MG63 (cell line): ENCODE results near the gene GDPD4. TPM values are rescaled to one million over a fixed set of nuclear protein-coding genes. Genes with fewer than 3 reads are reported as not detected.

Experiments
- DNase-seq: peaks from one replicate; pipeline ENCODE4 v3.0.0-alpha.2; 2020
- H3K27me3 ChIP-seq: fragments of 250-450 bp; sonication (Bioruptor Pico); 2 replicates; pipeline ENCODE4 v1.5.1; 2020; ENCODE audit warnings: mild to moderate bottlenecking, moderate library complexity
- H3K36me3 ChIP-seq: fragments of 250-450 bp; sonication (Bioruptor Pico); 2 replicates; pipeline ENCODE4 v1.5.1; 2020; ENCODE audit warnings: mild to moderate bottlenecking, moderate library complexity
- H3K4me3 ChIP-seq: fragments of 250-450 bp; sonication (Bioruptor Pico); 2 replicates; pipeline ENCODE4 v1.5.1; 2020; ENCODE audit warnings: mild to moderate bottlenecking, moderate library complexity
- H3K9me3 ChIP-seq: fragments of 250-450 bp; sonication (Bioruptor Pico); 2 replicates; pipeline ENCODE4 v1.5.1; 2020; ENCODE audit warnings: mild to moderate bottlenecking, moderate library complexity
- total RNA-seq: library from RNA; depleted of rRNA; stranded (reverse); fragments of >200 nt; shearing (Covaris generic); gene quantifications from 2 replicates; pipeline ENCODE4 v1.2.3, GENCODE V29; 2014; ENCODE audit warnings: low replicate concordance

The GDPD4 gene
- total RNA-seq, 1 experiment from 2014 or later: not detected

DNA sequence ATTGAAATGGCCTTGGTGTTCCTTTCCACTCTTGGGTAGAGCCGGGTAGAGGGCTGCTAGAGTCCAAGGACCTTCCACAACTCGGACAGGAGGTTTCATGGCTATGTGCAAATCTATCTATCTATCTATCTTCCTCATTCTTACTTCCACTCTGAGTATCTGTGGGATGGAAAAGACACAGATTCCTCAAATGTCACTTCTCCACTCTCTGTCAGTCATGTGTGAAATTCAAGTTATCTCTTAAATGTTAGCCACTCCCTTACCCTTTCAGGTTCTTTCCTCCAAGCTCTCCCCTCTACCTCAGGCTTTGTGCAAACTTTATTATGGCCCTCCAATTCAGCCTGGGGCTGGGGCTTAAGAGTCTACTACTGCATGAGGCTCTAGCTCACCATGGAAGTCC, 84.3 kb downstream of the GDPD4 start:
- Histone ChIP-seq H3K9me3 (no peaks in the 10 kb centered on the region), H3K36me3 (no peaks in the 10 kb centered on the region), H3K27me3 (peaks cover 2% of the 10 kb centered on the region; the same call in 1 of the 2 replicates), H3K4me3 (no peak overlapping the region)
- no peak for DNase-seq

DNA sequence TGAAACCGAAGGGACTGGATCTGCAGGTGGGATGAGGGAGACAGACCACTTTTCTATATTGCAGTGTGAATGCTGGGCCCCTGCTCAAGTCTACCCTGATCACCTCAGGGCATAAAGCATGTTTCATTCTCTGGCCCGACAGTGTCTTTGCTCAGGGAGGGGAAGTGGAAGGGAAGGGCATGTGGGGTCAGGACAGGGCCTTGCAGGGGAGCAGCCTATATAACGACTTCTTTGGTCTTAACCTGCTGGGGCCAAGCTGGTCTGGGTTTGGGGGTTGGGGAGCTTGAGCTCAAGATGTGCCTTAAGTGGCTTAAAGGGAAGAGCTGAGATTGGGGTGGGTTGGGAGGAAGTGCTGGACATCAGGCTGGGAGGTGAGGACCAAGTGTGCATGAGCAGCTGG, 86.4 kb downstream of the GDPD4 start:
- Histone ChIP-seq H3K36me3 (no peaks in the 10 kb centered on the region), H3K4me3 (no peak overlapping the region), H3K9me3 (no peaks in the 10 kb centered on the region), H3K27me3 (no peaks in the 10 kb centered on the region)
- DNase-seq: no peak

DNA sequence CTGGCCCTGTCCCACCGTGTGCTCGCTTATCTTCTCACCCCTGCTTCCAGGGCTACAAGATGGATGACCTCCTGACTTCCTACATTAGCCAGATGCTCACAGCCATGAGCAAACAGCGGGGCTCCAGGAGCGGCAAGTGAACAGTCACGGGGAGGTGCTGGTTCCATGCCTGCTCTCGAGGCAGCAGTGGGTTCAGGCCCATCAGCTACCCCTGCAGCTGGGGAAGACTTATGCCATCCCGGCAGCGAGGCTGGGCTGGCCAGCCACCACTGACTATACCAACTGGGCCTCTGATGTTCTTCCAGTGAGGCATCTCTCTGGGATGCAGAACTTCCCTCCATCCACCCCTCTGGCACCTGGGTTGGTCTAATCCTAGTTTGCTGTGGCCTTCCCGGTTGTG, 86.9 kb downstream of the GDPD4 start:
- Histone ChIP-seq H3K9me3 (no peaks in the 10 kb centered on the region), H3K27me3 (no peaks in the 10 kb centered on the region), H3K36me3 (no peaks in the 10 kb centered on the region), H3K4me3 (no peak overlapping the region)
- DNase-seq: no peak

DNA sequence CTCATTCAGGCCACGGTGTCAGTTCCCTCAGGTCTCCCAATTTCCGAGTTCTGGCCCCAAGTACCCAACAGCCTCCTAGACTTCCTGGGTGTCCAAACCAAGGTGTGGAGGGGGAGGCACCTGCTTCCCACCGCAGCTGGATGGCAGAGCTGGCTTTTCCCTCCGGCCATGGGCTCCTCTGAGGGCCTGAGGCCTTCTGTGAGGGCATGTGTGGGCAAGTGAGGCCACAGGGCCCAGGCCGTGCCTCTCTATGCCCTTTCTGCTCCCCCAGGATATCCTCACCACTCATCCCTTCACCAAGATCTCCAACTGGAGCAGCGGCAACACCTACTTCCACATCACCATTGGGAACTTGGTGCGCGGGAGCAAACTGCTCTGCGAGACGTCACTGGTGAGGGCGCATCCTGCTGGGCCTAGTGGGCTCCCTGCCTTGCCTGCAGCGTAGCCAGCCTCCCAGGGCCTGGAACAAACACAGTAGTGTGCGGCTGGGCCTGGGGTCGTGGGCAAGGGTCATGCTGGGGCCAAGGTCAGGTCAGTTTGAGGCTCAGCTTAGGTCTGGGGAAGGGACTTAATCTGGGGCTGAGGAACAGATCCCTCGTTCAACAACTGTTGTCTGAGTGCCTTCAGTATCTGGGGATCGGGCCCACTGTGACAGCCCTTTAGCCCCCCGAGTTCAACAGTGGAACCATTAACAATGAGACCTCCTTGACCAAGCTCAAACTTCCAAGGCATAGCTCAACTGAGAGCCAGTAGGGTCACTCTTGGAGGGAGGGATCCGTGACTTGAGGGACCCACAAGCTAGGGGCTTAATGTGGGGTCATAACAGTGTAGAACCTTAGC, 87.7 kb downstream of the GDPD4 start:
- DNase-seq: no peak
- no peak overlapping the region for H3K4me3 ChIP-seq
- H3K36me3 ChIP-seq: no peaks in the 10 kb centered on the region
- H3K9me3 ChIP-seq: no peaks in the 10 kb centered on the region
- H3K27me3 ChIP-seq: no peaks in the 10 kb centered on the region

DNA sequence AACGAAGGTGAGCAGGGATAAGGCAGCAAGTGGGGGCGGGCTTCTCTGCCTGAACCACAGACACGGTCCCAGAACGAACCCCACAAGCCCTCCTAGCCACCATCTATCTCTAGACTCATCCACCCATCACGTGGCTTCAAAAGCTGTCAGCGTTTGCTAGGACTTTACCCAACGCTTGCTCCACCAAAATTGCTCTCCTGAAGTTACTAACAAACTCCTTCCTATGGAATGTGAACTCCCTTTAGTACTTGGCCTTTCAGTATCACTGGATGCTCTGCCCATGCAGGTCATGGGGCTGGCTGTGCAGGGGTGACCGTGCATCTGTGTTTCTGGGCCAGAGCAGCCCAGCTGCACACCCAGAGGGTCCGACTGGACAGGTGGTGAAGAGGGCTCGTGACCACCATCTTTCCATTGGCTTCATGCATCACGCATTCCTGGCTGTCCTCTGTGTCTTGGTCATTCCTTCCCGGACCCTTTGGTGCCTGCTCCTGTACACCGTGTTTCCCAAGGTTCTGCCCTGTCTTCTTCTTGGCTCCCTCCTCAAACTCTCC, 88.4 kb downstream of the GDPD4 start:
- no peak for DNase-seq
- no peaks in the 10 kb centered on the region for H3K9me3 ChIP-seq
- no peaks in the 10 kb centered on the region for H3K36me3 ChIP-seq
- no peak overlapping the region for H3K4me3 ChIP-seq
- no peaks in the 10 kb centered on the region for H3K27me3 ChIP-seq

DNA sequence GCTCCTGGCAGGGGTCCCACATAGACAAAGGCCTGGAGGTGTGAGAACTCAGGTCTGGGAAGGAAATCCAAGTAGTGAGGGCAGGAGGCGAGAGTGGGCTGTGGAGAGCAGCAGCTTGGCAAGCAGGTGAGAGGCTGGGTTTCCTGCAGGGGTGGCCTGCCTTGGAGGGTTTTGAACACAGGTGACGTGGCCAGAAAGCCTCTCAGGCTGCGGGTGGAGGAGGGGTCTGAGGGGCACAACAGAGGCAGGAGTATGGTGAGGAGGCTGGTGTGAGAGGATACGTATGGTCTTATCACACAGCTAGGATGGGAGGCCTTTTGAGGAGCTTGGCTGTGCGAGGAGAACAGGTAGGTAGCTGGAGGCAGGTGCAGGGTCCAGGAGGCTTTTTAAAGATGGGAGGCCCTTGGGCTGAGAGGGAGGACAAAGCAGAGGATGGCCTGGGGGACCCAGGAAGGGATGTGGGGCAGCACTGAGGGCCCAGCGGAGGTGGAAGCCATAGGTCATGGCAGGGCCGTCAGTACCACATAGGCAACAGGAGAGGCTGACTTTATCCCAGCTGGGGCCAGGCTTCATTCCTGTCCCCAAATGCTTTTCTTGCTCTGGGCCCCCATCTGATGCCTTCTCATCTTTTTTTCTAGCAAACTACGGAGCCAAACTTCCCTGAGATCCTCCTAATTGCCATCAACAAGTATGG, 89.0 kb downstream of the GDPD4 start:
- Histone ChIP-seq H3K9me3 (no peaks in the 10 kb centered on the region), H3K4me3 (no peak overlapping the region), H3K27me3 (no peaks in the 10 kb centered on the region), H3K36me3 (no peaks in the 10 kb centered on the region)
- DNase-seq: no peak

DNA sequence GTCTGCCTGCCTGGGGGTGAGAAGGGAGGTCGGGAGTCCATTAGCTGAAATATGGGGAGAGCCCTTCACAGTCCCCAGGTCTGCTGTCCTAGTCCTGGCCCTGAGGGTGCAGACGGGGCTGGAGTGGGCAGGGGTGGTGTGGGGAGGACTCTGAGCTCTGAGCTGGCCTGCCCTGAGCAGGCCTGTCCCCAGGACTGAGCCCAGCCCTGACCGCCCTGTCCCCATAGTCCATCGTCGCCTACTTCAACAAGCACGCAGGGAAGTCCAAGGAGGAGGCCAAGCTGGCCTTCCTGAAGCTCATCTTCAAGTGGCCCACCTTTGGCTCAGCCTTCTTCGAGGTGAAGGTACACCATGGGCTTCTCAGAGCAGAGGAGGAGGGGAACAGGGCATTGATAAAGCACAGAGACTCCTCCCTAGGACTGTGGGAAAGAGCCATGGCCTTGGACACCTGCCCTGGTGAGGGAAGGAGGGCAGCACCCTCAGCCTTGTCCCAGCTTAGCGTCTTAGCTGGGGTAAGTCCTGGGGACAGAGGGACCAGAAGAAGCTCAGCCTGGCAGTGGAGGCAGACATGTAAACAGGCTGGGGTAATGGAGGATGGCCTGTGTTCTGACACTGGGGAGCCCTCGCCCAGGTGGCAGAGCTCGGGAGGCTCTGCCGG, 89.8 kb downstream of the GDPD4 start:
- H3K27me3 ChIP-seq: no peaks in the 10 kb centered on the region
- DNase-seq: no peak
- no peak overlapping the region for H3K4me3 ChIP-seq
- H3K36me3 ChIP-seq: no peaks in the 10 kb centered on the region
- H3K9me3 ChIP-seq: no peaks in the 10 kb centered on the region

DNA sequence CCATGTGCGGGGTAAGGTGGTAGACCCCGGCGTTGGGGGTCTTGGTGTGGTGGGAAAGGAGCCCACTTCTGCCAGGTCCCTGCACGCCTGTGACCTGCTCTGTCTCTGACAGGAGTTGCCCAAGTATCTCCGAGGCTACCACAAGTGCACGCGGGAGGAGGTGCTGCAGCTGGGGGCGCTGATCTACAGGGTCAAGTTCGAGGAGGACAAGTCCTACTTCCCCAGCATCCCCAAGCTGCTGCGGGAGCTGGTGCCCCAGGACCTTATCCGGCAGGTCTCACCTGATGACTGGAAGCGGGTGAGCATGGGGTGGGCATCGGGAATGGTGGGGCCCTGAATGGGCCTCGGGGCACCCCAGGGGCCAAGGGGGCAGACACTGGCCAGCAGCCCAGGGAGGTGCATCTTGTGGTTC, 90.4 kb downstream of the GDPD4 start:
- no peak overlapping the region for H3K4me3 ChIP-seq
- H3K9me3 ChIP-seq: no peaks in the 10 kb centered on the region
- no peaks in the 10 kb centered on the region for H3K36me3 ChIP-seq
- H3K27me3 ChIP-seq: no peaks in the 10 kb centered on the region
- DNase-seq: no peak

DNA sequence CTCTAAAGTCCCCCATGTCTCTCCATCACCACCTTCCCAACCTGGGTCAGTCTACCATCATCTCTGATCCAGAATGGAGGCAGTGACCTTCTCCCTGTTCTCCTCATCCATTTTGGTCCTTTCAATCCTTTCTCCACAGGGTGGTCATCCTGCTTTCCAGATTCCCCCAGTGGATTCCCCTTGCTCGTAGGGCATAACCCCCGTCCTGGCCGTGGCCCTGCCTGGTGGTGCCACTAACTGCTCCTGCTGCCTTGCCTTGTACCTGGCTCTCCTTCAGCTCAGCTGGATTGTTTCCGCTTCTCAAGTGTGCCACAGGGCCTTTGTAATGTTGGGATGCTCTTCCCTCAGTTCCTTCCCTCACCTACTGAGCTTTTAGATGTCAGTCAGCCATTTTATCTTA, 91.8 kb downstream of the GDPD4 start:
- Histone ChIP-seq H3K4me3 (no peak overlapping the region), H3K27me3 (no peaks in the 10 kb centered on the region), H3K36me3 (no peaks in the 10 kb centered on the region), H3K9me3 (no peaks in the 10 kb centered on the region)
- no peak for DNase-seq

DNA sequence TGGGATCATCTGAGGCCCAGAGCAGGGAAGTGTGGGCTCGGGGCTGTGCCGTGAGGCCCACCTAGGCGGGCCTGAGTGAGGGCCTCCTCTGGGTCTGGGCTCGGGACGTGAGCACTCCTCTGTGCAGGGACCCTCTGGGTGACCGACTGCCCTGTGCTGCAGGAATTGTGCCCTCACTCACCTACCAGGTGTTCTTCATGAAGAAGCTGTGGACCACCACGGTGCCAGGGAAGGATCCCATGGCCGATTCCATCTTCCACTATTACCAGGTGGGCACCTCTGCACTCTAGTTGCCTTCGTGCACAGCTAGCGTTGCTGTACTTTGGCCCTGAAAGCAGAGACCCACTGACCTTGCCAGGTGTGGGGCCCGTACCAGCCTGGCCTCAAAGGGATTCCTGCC, 93.0 kb downstream of the GDPD4 start:
- Histone ChIP-seq H3K36me3 (no peaks in the 10 kb centered on the region), H3K27me3 (no peaks in the 10 kb centered on the region), H3K4me3 (no peak overlapping the region), H3K9me3 (no peaks in the 10 kb centered on the region)
- DNase-seq: no peak

DNA sequence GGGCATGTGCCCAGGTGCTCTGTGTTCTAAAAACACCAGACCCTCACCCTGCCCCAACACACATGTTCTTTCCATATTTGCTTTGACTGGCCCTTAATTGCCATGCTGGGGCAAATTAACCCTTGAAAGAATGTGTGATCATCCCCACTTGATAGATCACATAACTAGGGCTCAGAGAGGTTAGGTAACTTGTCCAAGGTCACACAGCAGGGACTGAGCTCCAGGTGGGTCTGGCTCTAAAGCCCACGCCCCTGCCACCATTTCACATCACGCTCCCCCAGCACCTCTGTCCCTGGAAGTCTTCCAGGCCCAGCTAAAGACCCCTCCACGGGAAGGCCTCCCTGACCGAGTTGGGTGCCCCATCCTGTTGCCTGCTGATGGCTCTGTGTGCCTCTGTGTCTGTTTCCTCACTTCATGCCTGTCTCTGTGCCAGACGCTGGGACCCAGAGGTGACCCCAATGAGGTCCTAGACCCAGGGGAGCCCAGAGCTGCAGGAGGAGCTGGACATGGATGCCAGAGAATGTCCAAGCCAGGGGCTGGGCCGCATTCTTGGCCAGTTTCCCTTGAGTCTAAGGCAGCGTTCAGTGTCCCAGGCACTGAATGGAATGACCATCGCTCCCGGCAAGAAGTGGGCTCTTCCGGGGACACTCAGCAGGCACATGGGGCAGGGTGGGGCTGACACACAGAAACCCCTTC, 93.7 kb downstream of the GDPD4 start:
- DNase-seq: no peak
- H3K9me3 ChIP-seq: no peaks in the 10 kb centered on the region
- H3K4me3 ChIP-seq: no peak overlapping the region
- no peaks in the 10 kb centered on the region for H3K36me3 ChIP-seq
- no peaks in the 10 kb centered on the region for H3K27me3 ChIP-seq

DNA sequence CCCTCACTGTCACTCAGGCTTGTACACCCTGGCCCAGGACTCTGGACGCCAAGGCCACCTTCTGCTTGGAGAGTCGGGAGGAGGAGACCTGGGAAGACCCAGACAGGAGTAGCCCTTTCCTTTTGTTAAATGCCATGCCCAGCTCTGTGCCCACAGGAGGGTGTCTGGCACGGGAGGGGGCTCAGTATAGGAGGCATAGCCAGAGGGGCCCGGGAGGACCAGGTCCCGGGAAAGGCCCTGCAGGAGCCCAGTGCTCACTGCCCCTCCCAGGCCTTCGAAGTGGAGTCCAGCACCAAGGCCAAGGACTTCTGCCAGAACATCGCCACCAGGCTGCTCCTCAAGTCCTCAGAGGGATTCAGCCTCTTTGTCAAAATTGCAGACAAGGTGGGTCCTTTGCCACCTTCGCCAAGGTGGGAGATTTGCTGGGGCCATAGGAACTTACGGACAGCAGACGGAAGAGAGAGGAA, 94.4 kb downstream of the GDPD4 start:
- Histone ChIP-seq H3K36me3 (no peaks in the 10 kb centered on the region), H3K27me3 (no peaks in the 10 kb centered on the region), H3K9me3 (no peaks in the 10 kb centered on the region), H3K4me3 (no peak overlapping the region)
- no peak for DNase-seq

DNA sequence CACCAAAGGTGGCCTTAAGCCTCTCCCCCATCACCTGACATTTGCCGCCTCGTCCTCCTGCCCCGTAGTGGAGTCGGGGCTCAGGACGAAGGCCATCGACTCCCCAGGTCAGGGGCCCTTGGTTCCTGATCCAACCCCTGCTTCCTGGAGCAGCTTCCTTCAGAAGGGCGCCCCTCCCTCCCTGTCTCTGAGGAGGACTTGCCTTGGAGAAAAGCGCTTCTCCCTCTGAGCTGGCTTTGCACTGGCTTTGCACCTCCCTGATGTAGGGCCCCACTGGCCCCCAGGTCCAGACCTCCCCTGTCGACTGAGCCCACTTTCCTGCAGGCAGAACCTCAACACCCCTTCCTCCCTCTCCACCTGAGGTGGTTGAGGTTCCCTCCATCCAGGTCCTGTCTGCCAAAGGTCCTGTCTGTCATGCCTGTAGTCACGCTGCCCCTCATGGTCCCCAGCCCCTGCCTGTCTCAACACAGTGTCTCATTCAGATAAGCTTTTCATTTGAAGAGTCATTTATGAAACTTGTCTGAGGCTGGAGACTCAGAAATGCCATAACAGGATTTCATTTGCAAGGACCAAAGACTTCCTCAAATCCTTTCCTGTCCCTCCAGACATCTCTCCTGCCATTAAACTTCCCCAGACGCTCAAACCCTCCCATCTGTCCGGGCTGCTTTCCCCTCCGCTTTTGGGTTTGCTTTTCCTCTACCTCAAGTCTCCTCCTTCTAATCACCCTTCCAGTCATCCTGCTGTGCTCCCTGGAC, 95.0 kb downstream of the GDPD4 start:
- Histone ChIP-seq H3K9me3 (no peaks in the 10 kb centered on the region), H3K4me3 (no peak overlapping the region)
- no peak for DNase-seq

DNA sequence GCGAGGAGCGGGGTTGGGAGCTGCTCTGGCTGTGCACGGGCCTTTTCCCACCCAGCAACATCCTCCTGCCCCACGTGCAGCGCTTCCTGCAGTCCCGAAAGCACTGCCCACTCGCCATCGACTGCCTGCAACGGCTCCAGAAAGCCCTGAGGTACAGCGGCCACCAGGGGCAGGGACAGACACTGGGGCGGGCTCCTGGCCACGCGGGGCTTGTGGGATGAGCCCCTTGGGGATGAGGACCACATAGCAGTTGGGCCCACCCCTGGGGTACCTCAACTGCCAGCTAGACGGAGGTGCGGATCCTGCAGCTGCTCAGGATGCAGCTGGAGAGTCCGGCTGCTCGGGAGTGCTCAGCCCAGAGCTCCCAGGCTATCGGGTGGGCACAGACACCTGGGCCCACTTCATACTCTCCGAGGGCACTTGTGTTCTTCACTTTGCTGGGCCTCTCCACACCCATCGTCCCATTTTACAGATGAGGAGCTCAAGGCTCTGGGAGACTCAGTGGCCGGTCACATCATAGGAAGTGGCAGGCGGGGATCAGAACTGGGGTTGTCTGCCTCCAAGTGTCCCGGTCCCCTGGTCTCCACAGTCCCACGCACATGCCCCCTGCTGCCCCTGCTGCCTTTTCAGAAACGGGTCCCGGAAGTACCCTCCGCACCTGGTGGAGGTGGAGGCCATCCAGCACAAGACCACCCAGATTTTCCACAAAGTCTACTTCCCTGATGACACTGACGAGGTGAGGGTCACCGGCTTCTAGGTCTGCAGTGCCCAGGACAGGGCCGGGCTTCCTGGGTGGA, 95.8 kb downstream of the GDPD4 start:
- no peak for DNase-seq
- no peak overlapping the region for H3K4me3 ChIP-seq
- no peaks in the 10 kb centered on the region for H3K27me3 ChIP-seq
- H3K36me3 ChIP-seq: no peaks in the 10 kb centered on the region
- H3K9me3 ChIP-seq: no peaks in the 10 kb centered on the region

More for the DNA sequence above, 95.0 kb downstream of the GDPD4 start:
- no peaks in the 10 kb centered on the region for H3K27me3 ChIP-seq
- H3K36me3 ChIP-seq: no peaks in the 10 kb centered on the region

DNA sequence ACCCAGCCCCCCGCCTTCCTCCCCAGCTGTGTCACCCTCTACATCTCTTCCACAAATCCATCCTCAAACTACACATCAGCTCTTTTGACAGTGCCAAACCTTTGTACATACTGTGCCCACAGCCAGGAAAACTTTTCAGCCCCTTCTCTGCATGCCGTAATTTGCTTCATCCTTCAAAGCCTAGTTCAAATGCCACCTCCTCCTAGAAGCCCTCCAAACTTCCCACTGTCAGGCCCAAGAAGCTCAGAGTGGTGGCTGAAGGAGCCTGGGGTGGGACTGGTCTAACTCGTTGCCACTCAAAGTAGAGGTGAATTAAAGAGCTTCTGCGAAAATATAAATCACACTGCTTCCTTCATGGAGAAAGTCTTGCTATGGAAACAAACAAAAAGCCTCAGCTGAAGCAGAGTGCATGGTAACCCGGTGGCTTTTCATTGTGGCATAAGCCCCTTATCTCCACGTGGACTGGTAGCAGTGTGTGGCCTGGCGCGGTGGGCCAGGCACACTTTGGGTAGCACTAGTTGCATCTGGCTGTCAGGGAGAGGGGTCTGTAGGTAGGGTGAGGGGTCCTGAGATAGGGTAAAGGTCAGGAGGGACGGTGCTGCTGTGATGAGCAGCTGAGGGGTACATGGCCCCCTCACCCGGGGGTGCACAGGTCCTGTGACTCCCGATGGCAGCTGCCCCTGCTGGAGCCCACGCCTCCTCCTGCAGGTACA, 96.6 kb downstream of the GDPD4 start:
- no peaks in the 10 kb centered on the region for H3K36me3 ChIP-seq
- no peak for DNase-seq

More for the DNA sequence above, 96.6 kb downstream of the GDPD4 start:
- H3K9me3 ChIP-seq: no peaks in the 10 kb centered on the region
- H3K4me3 ChIP-seq: no peak overlapping the region
- no peaks in the 10 kb centered on the region for H3K27me3 ChIP-seq
